ENCODE data around the gene SPSB3. TPM values are rescaled to one million over a fixed set of nuclear protein-coding genes. Genes with fewer than 3 reads are reported as not detected.

The SPSB3 gene
- total and polyA plus RNA-seq, 2 of the 4 experiments (the other 2 are of a cell fraction) = 9.1 to 30.8 TPM

- ATAC-seq (ENCODE audit: low read depth) (peak; percentile 22; the same call in 1 of the 2 replicates), DNase-seq (peak; percentile 25)
- TF ChIP-seq FOS (IDR thresholded peaks at IDR 0.05; ENCODE audit: low read depth, low read length) (no peak), RCOR1 (IDR thresholded peaks at IDR 0.05; ENCODE audit: insufficient replicate concordance, low read length) (no peak), BHLHE40 (IDR thresholded peaks at IDR 0.05; ENCODE audit: low read depth, low read length) (no peak), MXI1 (IDR thresholded peaks at IDR 0.05; ENCODE audit: borderline replicate concordance, low read depth, low read length) (no peak), RFX5 (IDR thresholded peaks at IDR 0.05; ENCODE audit: low read depth, low read length) (no peak), ELK1 (IDR thresholded peaks at IDR 0.05; ENCODE audit: borderline replicate concordance, low read depth, low read length) (no peak), SMC3 (IDR thresholded peaks at IDR 0.05; ENCODE audit: low read depth, low read length) (no peak)
- TF ChIP-seq, protein P1, sequence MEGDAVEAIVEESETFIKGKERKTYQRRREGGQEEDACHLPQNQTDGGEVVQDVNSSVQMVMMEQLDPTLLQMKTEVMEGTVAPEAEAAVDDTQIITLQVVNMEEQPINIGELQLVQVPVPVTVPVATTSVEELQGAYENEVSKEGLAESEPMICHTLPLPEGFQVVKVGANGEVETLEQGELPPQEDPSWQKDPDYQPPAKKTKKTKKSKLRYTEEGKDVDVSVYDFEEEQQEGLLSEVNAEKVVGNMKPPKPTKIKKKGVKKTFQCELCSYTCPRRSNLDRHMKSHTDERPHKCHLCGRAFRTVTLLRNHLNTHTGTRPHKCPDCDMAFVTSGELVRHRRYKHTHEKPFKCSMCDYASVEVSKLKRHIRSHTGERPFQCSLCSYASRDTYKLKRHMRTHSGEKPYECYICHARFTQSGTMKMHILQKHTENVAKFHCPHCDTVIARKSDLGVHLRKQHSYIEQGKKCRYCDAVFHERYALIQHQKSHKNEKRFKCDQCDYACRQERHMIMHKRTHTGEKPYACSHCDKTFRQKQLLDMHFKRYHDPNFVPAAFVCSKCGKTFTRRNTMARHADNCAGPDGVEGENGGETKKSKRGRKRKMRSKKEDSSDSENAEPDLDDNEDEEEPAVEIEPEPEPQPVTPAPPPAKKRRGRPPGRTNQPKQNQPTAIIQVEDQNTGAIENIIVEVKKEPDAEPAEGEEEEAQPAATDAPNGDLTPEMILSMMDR (conservative IDR thresholded peaks at IDR 0.05; ENCODE audit: low read depth, low read length) = no peak
- WGBS, 2 experiments (ENCODE audit: extremely low coverage in 2 of 2, insufficient read length in 1 of 2) = 90% methylated on average over 9 of the region's 29 CpGs; no CpG with 5 or more reads in 1 of the 2 experiments
- dilution Hi-C loops (cut with HindIII; ENCODE audit: low sequenced_read_pairs, unreplicated experiment) = no loop called here
- Histone ChIP-seq H2AK5ac (ENCODE audit: low read depth, low read length) (no peak overlapping the region), H3K27ac (ENCODE audit: insufficient read depth, low read length) (no peak overlapping the region), H2AFZ (replicated peaks; ENCODE audit: low read length, poor library complexity) (no peak overlapping the region), H3K36me3 (ENCODE audit: control insufficient read depth, insufficient read depth, low read length) (peaks cover 61% of the 10 kb centered on the region), H3K9me3 (ENCODE audit: control insufficient read depth, insufficient read depth, low read length) (no peaks in the 10 kb centered on the region), H2BK15ac (ENCODE audit: low read depth, low read length) (no peak overlapping the region), H3K9ac (ENCODE audit: low read depth, low read length) (no peak overlapping the region), H2BK120ac (ENCODE audit: low read depth, low read length) (no peak overlapping the region), H3K4me1 (ENCODE audit: control insufficient read depth, insufficient read depth, low read length) (peaks cover 2% of the 10 kb centered on the region; the same call in 1 of the 2 replicates), H3K4me3 (ENCODE audit: insufficient read depth, low read depth, low read length) (no peak overlapping the region), H3K9me1 (ENCODE audit: insufficient read depth, low read length) (peaks cover 6% of the 10 kb centered on the region; the same call in 1 of the 2 replicates), H3K56ac (ENCODE audit: extremely low read depth, insufficient read depth, low read length) (no peak overlapping the region), H3K18ac (ENCODE audit: low read depth, low read length) (no peak overlapping the region), H3K23ac (ENCODE audit: low read depth, low read length) (no peak overlapping the region), H3K4me2 (ENCODE audit: low read depth, low read length) (no peak overlapping the region), H4K20me1 (ENCODE audit: insufficient read depth, low read length) (peaks cover 13% of the 10 kb centered on the region; the same call in 1 of the 2 replicates), H3K14ac (replicated peaks; ENCODE audit: low read depth, low read length) (no peak overlapping the region), H4K8ac (ENCODE audit: low read depth in 2 of 2, low read length in 2 of 2) (no peak overlapping the region), H3K79me1 (ENCODE audit: low read depth in 1 of 2, low read length in 2 of 2) (peaks cover 15 to 41% of the 10 kb centered on the region in 2 experiments; a peak in 2 of 4 replicates), H2AK9ac (replicated peaks; ENCODE audit: low read depth, low read length, poor library complexity) (no peak overlapping the region), H3K27me3 (ENCODE audit: control insufficient read depth, insufficient read depth, low read length) (no peaks in the 10 kb centered on the region), H2BK5ac (ENCODE audit: low read depth, low read length, poor library complexity, severe bottlenecking) (no peak overlapping the region), H4K5ac (ENCODE audit: low read depth, low read length) (no peak overlapping the region), H2BK20ac (ENCODE audit: low read depth, low read length) (no peak overlapping the region), H4K91ac (ENCODE audit: insufficient read depth, low read depth, low read length) (no peak overlapping the region), H3K4ac (ENCODE audit: low read depth, low read length) (no peak overlapping the region)
- POLR2A ChIA-PET (ENCODE audit: unreplicated experiment) = no interaction called here
- intact Hi-C loops (cut with micrococcal nuclease) = no loop called here
- in situ Hi-C loops (cut with MboI; ENCODE audit: low sequenced_read_pairs) = no loop called here
- no TSS peak for BruUV-seq (replicated peaks)
- CTCF ChIA-PET = no interaction called here
Measured at GRCh38 chr16:1749152-1750117, 32.9 kb downstream of the SPSB3 start.

Measured in IMR-90 (cell line).